Esophagus muscularis mucosa (tissue), 4 donors: ENCODE results near the gene ADD2.

Source experiments
- EP300 ChIP-seq: sonication (generic); formaldehyde crosslinking; IDR thresholded peaks from one replicate; pipeline ENCODE4 v1.6.1; 2017; ENCODE audit warnings: antibody characterized with exemption
- POLR2A ChIP-seq: fragments of 450-650 bp; IDR thresholded peaks from one replicate; pipeline ENCODE4 v1.6.1; 2017; ENCODE audit warnings: antibody characterized with exemption, moderate library complexity, mild to moderate bottlenecking, low read depth
- POLR2AphosphoS5 ChIP-seq, 2 donors: sonication (generic); formaldehyde crosslinking; IDR thresholded peaks; one replicate each; pipeline ENCODE4 v1.6.1; 2017; ENCODE audit warnings: antibody characterized with exemption in 2 of 2
- TF ChIP-seq, protein P1 (sequence below), 3 experiments: fragments of 200-600 bp in 2 of 3; fragments of 450-650 bp in 1 of 3; sonication (generic) in 2 of 3; IDR thresholded peaks; one replicate each; pipeline ENCODE4 v1.5.1; 2017 to 2019; ENCODE audit warnings: antibody characterized with exemption in 3 of 3, mild to moderate bottlenecking in 2 of 3, moderate library complexity in 1 of 3

DNA sequence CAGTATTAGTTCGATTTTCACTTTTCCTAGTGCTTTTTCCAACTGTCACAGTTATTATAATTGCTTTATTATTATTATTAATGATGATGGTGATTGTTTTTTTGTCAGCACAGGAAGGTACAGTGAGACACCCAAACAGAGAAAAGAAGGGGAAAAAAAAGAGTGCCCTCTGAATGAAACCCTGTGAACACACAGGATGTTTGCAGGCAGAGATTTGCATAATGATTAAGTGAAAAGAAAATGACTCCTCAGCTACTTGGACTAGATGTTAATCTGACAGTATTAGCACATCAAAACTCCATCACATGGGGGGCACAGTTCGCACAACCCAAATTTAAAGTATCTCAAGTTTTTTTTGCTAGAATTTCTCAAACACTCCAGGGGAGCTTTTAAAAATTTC is 32.9 kb downstream of the ADD2 start:
- TF ChIP-seq, protein P1, sequence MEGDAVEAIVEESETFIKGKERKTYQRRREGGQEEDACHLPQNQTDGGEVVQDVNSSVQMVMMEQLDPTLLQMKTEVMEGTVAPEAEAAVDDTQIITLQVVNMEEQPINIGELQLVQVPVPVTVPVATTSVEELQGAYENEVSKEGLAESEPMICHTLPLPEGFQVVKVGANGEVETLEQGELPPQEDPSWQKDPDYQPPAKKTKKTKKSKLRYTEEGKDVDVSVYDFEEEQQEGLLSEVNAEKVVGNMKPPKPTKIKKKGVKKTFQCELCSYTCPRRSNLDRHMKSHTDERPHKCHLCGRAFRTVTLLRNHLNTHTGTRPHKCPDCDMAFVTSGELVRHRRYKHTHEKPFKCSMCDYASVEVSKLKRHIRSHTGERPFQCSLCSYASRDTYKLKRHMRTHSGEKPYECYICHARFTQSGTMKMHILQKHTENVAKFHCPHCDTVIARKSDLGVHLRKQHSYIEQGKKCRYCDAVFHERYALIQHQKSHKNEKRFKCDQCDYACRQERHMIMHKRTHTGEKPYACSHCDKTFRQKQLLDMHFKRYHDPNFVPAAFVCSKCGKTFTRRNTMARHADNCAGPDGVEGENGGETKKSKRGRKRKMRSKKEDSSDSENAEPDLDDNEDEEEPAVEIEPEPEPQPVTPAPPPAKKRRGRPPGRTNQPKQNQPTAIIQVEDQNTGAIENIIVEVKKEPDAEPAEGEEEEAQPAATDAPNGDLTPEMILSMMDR (IDR thresholded peaks at IDR 0.05): no peak
- no peak for TF ChIP-seq EP300
- no peak for TF ChIP-seq POLR2A
- no peak for TF ChIP-seq POLR2AphosphoS5 (IDR thresholded peaks at IDR 0.05)
